IPS-18a (cell line): Measurements from ENCODE around the gene TMED6.

Source experiments
- H3K27ac ChIP-seq: one replicate; pipeline ENCODE4 v1.5.1; 2013; ENCODE audit warnings: low read length
- H3K27me3 ChIP-seq: one replicate; pipeline ENCODE4 v1.6.1; 2013; ENCODE audit warnings: mild to moderate bottlenecking, low read length; ENCODE audit not compliant: control insufficient read depth, insufficient read depth
- H3K36me3 ChIP-seq: one replicate; pipeline ENCODE4 v1.6.1; 2013; ENCODE audit warnings: low read depth, low read length; ENCODE audit not compliant: control insufficient read depth
- H3K4me1 ChIP-seq: one replicate; pipeline ENCODE4 v1.6.1; 2013; ENCODE audit warnings: low read depth, low read length; ENCODE audit not compliant: control insufficient read depth
- H3K4me3 ChIP-seq: one replicate; pipeline ENCODE4 v1.5.1; 2013; ENCODE audit warnings: low read length
- H3K9ac ChIP-seq: one replicate; pipeline ENCODE4 v1.6.1; 2013; ENCODE audit warnings: mild to moderate bottlenecking, low read length, moderate library complexity
- H3K9me3 ChIP-seq: one replicate; pipeline ENCODE4 v1.6.1; 2013; ENCODE audit warnings: low read depth, low read length; ENCODE audit not compliant: control insufficient read depth

Gene TMED6

DNA sequence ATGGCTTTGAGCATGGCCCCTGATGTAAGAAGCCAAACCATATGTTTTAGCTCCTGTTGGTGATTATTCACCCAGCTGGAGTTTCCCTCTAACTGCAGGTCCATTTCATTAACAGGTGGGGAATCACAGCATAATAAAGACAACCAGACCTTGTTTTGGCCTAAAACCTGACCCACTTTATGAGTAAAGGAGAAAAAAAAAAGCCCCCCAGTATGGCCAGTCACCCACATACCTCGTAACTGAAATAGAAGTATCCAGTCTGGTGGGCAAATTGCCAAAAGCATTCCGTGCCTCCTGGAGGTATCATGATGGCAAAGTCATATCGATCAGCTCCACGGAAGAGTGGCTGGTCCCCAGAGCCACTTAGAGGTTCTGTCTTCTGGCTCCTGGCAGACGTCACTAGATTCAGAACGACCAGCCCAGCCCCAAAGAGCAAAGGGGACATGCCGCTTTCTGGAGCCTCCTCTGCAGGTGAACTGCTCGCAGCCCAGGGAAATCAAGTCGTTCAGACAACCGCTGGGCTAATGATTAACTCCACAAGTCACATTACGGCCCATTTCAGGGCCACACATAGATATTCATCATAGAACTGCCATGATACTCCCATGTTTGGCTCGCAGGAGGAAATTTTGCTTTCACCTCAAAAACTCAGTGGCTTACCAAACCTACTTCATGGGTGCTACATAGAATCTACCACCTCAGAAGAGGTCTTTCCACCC lies at the start of gene TMED6:
TMED6 (minus strand) TSS at position 478 of the 719 bp plus-strand sequence; CDS start at position 445, 33 bp downstream.
- Histone ChIP-seq H3K9me3 (no peaks in the 10 kb centered on the region), H3K27ac (no peak within 1 kb of the TSS)

GRCh38 chr16:69399361-69399760 lies 47.8 kb upstream of the TMED6 start:
- Histone ChIP-seq H3K36me3 (no peaks in the 10 kb centered on the region), H3K27ac (no peak overlapping the region), H3K4me3 (no peak overlapping the region), H3K9me3 (no peaks in the 10 kb centered on the region), H3K4me1 (peaks cover 2% of the 10 kb centered on the region), H3K9ac (no peak overlapping the region), H3K27me3 (no peaks in the 10 kb centered on the region)

More for the DNA sequence above, at the start of gene TMED6:
- Histone ChIP-seq H3K27me3 (no peaks in the 10 kb centered on the region), H3K4me1 (no peaks in the 10 kb centered on the region), H3K4me3 (no peak within 1 kb of the TSS), H3K36me3 (no peaks in the 10 kb centered on the region), H3K9ac (no peak within 1 kb of the TSS)

DNA sequence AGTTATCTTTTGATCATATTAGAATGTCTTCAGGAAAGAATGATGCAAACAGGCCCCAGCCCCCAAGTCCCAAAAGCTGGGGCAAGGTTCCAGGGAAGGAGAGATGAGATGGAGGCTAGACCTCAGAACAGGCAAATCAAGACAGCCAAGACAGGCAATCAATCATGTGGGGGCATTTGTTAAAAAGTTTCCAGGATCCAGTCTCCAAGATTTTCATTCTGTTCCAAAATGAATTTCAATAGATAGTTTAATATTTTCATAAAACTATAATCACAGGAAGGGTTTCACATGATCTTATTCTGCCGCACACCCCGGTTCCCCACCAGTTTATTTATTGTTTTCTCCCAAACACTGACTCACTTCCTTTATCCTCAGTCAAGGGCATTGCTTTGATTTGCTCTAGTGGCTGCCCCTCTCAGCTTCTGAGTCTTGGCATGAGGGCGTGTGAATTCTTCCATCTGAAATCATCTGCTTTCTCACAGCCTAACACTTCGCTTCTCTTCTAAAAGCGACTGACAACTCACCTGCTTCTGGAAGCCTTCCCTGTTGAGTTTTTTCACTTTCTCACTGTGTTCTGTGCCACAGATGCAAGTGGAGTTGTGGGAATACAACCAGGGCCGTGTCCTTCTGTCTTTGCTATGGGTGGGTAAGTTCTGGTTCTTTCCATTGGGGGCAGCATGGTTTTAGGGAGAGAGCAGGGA lies 46.4 kb upstream of the TMED6 start:
- Histone ChIP-seq H3K36me3 (no peaks in the 10 kb centered on the region), H3K27me3 (no peaks in the 10 kb centered on the region), H3K4me1 (no peaks in the 10 kb centered on the region), H3K4me3 (no peak overlapping the region), H3K27ac (no peak overlapping the region), H3K9ac (no peak overlapping the region), H3K9me3 (no peaks in the 10 kb centered on the region)

DNA sequence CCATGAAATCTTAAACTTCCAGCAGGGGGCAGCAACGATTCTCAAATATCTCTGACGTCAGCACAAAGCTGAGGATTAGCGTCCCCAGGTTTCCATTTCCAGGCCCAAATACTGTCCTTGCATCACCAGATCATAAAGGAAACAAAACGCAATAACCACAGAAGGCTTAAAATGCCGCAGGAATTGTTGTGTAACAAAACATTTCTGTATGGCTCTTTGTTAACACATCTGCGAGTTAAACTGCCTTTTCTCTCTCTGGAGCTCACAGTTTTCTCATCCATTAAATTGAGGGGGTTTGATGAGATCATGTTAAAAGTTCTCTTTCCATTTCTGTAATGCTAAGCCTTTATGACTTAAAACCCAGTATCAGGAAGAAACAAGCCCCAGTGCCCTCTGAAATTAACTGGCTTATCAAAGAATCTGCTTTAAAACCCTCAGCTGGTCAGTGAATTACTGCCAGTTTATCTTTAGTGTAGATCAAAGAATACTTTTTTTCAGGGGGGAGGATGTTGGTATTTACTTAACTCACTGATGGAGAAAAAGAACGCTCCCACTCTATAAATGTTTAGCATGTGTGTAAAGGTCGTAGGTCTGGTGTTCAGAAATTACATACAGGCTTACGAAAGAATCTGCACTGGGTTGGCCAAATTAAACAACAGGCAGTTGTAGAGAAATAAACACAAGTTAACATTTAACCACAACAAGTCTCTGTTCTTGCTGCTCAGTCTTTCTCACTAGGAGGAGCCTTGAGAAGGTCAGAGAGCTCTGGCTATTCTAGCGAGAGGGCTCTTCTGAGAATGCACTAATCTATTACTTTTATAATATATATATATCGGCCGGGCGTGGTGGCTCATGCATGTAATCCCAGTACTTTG lies 44.8 kb upstream of the TMED6 start:
- H3K4me3 ChIP-seq = no peak overlapping the region
- no peaks in the 10 kb centered on the region for H3K4me1 ChIP-seq
- no peaks in the 10 kb centered on the region for H3K36me3 ChIP-seq
- no peak overlapping the region for H3K9ac ChIP-seq
- H3K9me3 ChIP-seq = no peaks in the 10 kb centered on the region
- H3K27me3 ChIP-seq = no peaks in the 10 kb centered on the region
- no peak overlapping the region for H3K27ac ChIP-seq

DNA sequence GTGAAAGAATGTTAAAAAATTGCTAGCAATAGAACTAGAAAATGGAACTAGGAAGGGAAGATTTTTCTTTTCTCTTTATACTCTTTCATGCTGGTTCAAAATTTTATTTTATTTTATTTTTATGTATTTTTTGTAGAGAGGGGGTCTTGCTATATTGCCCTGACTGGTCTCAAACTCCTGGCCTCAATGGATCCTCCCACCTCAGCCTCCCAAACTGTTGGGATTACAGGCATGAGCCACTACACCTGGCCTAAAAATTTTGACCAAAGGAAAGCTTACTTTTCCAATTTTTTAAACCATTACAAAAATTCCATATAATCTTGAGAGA lies 44.2 kb upstream of the TMED6 start:
- H3K36me3 ChIP-seq = no peaks in the 10 kb centered on the region
- no peak overlapping the region for H3K9ac ChIP-seq
- no peak overlapping the region for H3K27ac ChIP-seq
- H3K4me1 ChIP-seq = no peaks in the 10 kb centered on the region
- no peak overlapping the region for H3K4me3 ChIP-seq
- H3K9me3 ChIP-seq = no peaks in the 10 kb centered on the region
- H3K27me3 ChIP-seq = no peaks in the 10 kb centered on the region

GRCh38 chr16:69393898-69394849 lies 42.6 kb upstream of the TMED6 start:
- Histone ChIP-seq H3K4me3 (no peak overlapping the region), H3K36me3 (no peaks in the 10 kb centered on the region), H3K27ac (no peak overlapping the region), H3K9ac (no peak overlapping the region), H3K9me3 (no peaks in the 10 kb centered on the region), H3K27me3 (no peaks in the 10 kb centered on the region), H3K4me1 (no peaks in the 10 kb centered on the region)

GRCh38 chr16:69386596-69386995 lies 35.0 kb upstream of the TMED6 start:
- H3K27ac ChIP-seq = no peak overlapping the region
- peaks cover 27% of the 10 kb centered on the region for H3K36me3 ChIP-seq
- H3K9ac ChIP-seq = no peak overlapping the region
- peak overlapping the region; percentile 94 for H3K4me3 ChIP-seq
- H3K27me3 ChIP-seq = no peaks in the 10 kb centered on the region
- no peaks in the 10 kb centered on the region for H3K9me3 ChIP-seq
- H3K4me1 ChIP-seq = no peaks in the 10 kb centered on the region

DNA sequence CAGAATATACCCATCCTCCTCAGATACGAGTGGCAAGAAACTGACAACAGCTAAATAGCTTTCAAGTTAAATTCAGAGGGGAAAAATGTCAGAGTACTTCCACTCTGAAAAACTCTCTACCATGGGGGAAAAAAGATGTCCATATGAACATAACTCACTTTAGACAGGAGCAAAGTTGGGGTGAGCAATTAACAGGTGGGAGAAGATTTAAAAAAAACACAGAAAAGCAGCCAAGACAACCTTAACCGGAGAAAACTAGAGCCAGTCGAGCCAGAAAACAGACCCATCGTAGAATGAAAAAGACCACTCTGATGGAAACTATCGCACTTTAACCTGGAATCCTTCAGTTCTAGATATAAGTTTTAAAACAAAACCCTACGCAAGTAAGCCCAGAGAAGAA lies 33.4 kb upstream of the TMED6 start:
- Histone ChIP-seq H3K36me3 (peaks cover 36% of the 10 kb centered on the region), H3K4me1 (no peaks in the 10 kb centered on the region), H3K4me3 (peak overlapping the region; percentile 94), H3K27me3 (no peaks in the 10 kb centered on the region), H3K9me3 (no peaks in the 10 kb centered on the region), H3K9ac (peak overlapping the region; percentile 70), H3K27ac (no peak overlapping the region)

DNA sequence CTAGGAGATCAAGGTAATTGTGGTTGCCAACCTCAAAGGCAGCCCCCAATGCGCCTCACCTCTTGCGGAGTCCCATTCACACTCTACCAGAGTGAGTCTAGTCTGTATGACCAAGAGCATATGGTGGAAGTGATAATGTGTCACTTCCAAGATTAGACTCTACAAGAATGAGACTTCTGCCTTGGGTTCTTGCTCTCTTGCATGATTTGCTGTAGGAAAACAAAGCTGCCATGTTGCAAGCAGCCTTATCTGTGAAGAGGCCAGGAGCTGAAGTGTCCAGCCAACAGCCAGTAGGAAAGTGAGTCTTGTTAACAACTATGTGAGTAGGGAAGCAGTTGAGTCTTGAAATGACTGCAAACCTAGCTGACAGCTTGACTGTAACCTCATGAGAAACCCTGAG lies 30.8 kb upstream of the TMED6 start:
- Histone ChIP-seq H3K27ac (no peak overlapping the region), H3K36me3 (peaks cover 55% of the 10 kb centered on the region), H3K9ac (no peak overlapping the region), H3K4me1 (no peaks in the 10 kb centered on the region), H3K9me3 (no peaks in the 10 kb centered on the region), H3K4me3 (no peak overlapping the region), H3K27me3 (no peaks in the 10 kb centered on the region)

DNA sequence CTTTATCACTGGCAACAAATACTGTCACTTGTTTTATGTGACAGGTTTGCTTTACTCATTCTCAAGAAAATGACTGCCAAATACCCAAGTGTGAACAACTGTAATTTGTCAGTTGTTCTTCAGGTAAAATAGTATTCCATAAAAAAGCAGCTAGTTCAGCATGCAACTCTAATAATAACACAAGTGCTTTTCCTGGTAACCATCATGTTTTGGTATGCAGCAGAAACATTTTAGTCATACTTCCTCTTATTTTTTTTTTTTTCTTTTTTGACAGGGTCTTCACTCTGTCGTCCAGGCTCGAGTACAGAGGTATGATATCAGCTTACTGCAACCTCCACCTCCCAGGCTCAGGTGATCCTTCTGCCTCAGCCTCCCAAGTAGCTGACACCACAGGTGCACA lies 29.6 kb upstream of the TMED6 start:
- H3K9ac ChIP-seq = no peak overlapping the region
- no peaks in the 10 kb centered on the region for H3K4me1 ChIP-seq
- no peaks in the 10 kb centered on the region for H3K27me3 ChIP-seq
- H3K36me3 ChIP-seq = peaks cover 56% of the 10 kb centered on the region
- H3K4me3 ChIP-seq = no peak overlapping the region
- H3K27ac ChIP-seq = no peak overlapping the region
- no peaks in the 10 kb centered on the region for H3K9me3 ChIP-seq

GRCh38 chr16:69378760-69379159 lies 27.2 kb upstream of the TMED6 start:
- no peak overlapping the region for H3K27ac ChIP-seq
- no peak overlapping the region for H3K9ac ChIP-seq
- no peaks in the 10 kb centered on the region for H3K9me3 ChIP-seq
- H3K4me1 ChIP-seq = no peaks in the 10 kb centered on the region
- H3K27me3 ChIP-seq = no peaks in the 10 kb centered on the region
- no peak overlapping the region for H3K4me3 ChIP-seq
- H3K36me3 ChIP-seq = peaks cover 58% of the 10 kb centered on the region
